GM13977 (cell line): ENCODE data around the gene POLR2J.

Source experiments
- DNase-seq: peaks from one replicate; pipeline ENCODE4 v3.0.0; 2012; ENCODE audit warnings: low spot score
- in situ Hi-C: fragments of 300-500 bp; cut with MboI; formaldehyde crosslinking; loops from one replicate; pipeline ENCODE4 v1.12.0; 2022; ENCODE audit warnings: low sequenced_read_pairs, low pct_unique_long_range_greater_than_20kb, mixed read lengths, inconsistent platforms; ENCODE audit not compliant: unreplicated experiment
- TF ChIP-seq, protein P1 (sequence below): IDR thresholded peaks from 2 replicates; pipeline ENCODE4 v1.5.1; 2012; ENCODE audit warnings: mild to moderate bottlenecking, control low read depth; ENCODE audit not compliant: insufficient read depth; ENCODE audit errors: extremely low read depth, missing control alignments

The POLR2J gene

DNA sequence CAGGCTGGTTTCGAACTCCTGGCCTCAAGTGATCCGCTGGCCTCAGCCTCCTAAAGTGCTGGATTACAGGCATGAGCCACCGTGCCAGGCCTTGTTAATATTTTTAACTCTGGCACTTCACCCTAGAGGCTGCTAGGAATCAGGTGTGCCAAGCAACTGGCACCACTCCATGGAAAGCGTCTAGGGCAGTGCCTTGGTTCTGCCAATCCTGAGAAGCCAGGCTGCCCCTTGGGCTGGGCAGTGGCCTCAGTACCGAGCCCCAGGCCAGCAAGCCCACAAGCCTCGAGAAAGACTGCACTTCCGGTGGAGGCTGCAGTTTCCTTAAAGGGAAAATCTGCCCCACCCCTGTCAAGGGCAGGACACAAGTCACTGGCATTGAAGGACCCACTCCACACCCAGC, 25.4 kb downstream of the POLR2J start:
- TF ChIP-seq, protein P1, sequence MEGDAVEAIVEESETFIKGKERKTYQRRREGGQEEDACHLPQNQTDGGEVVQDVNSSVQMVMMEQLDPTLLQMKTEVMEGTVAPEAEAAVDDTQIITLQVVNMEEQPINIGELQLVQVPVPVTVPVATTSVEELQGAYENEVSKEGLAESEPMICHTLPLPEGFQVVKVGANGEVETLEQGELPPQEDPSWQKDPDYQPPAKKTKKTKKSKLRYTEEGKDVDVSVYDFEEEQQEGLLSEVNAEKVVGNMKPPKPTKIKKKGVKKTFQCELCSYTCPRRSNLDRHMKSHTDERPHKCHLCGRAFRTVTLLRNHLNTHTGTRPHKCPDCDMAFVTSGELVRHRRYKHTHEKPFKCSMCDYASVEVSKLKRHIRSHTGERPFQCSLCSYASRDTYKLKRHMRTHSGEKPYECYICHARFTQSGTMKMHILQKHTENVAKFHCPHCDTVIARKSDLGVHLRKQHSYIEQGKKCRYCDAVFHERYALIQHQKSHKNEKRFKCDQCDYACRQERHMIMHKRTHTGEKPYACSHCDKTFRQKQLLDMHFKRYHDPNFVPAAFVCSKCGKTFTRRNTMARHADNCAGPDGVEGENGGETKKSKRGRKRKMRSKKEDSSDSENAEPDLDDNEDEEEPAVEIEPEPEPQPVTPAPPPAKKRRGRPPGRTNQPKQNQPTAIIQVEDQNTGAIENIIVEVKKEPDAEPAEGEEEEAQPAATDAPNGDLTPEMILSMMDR: no peak
- no peak for DNase-seq
- in situ Hi-C loops: no loop called here

DNA sequence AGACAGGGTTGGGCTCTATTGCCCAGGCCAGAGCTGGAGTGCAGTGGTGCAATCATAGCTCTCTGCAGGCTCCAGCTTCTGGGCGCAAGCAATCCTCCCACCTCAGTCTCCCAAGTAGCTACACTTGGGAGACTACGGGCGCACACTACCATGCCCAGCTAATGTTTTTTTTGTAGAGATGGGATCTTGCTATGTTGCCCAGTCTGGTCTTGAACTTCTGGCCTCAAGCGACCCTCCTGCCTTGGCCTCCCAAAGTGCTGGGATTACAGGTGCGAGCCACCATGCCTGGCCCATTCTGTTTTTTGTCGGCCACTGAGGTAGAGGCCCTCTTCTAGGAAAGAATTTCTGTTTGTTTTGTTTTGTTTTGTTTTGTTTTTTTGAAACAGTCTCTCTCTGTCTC, 26.3 kb downstream of the POLR2J start:
- TF ChIP-seq, protein P1: no peak
- in situ Hi-C loops: no loop called here
- no peak for DNase-seq

DNA sequence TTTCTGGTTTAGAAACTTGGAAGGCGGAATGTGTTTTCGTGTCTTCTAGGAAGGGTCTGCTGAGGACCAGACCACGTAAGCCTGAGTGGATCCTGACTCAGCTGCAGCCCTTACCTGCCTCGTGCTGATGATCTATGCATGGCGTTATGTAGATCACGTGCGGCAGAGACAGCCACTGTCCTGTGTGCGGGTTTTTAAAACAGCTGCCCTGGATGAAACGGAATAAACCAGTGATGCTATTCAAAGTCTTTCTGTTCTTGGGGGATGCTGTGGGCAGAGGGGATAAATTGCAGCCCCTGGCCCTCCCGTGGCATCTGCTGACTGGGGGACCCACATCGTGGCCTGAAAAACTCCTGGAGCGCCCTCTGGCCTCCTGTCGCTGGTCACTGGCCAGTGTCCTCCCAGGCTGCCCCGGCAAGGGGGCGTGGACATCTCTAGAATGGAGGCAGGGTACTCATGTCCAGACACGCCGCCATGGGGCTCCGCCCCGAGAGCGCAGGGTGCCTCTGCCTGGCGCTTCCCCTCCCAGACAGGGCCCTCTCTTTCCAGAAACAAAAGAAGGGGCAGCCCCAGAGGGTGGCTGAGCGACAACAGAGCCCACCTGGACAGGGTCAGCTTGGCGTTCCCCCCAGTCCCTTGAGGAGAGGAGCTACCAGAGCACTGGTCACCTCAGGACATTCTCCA, 27.2 kb downstream of the POLR2J start:
- DNase-seq: peak; percentile 15
- TF ChIP-seq, protein P1: no peak
- in situ Hi-C loops: no loop called here

DNA sequence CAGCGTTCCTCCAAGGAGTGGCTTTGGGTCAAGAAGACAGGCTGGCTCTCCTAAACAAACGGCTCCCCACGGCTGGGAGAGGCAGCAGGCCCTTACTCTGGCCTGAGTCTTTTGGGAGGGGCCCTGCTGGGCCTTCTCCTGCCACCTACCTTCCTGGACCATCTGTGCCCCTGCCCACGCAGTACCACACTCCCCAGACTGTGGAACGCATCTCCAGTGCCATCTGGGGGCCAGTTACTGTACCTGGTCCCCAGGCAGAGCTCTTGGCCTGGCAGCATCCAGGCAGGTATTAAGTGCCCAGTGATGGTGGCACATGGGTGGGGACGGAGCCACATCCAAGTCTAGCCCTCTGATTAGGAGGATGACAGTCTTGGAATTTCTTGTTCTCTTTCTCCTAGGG, 28.5 kb downstream of the POLR2J start:
- TF ChIP-seq, protein P1: peak; percentile 54
- peak; percentile 64 for DNase-seq
- in situ Hi-C loops: no loop called here

DNA sequence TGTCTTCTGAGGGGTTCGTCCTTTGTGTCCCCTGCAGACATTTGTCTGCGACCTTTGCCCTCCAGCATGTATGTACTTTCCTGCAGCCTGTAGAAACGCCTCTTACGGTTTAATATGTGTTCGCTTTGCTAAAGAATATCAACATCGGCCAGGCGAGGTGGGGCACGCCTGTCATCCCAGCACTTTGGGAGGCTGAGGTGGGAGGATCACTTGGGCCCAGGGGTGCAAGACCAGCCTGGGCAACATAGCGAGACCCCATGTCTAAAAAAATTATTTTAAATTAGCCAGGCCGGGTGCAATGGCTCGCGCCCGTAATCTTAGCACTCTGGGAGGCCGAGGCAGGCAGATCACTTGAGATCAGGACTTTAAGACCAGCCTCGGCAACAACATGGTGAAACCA, 29.6 kb downstream of the POLR2J start:
- in situ Hi-C loops: loop anchor here (5.0 kb wide), 1 partner anchor 37 kb away; no protein-coding TSS in a partner anchor
- TF ChIP-seq, protein P1: no peak
- DNase-seq: no peak

DNA sequence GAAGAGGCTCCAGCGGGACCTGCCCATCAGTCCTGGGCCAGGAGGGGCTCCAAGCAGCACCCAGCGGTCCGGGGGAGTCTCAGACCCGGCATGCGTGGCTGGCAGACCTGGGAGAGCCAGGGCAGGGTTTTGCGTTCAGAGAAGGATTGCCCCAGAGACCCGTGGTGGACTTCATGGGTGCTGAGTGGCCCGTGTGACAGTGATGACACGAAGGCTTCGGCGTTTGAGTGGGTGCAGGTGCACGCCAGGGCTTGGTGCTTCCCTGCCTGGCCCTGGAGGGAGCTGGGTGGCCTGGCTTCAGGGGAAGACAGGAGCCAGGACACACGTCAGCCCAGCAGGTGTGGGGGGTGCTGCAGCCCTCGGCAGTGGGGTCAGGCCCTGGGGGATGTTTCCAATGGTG, 31.4 kb downstream of the POLR2J start:
- TF ChIP-seq, protein P1: no peak
- in situ Hi-C loops: loop anchor here (5.0 kb wide), 1 partner anchor 35 kb away; no protein-coding TSS in a partner anchor
- no peak for DNase-seq
